Stimulated activated CD4-positive, alpha-beta T cell treated with anti-CD3 and anti-CD28 coated beads, Interleukin-2, amount 100 ng/mL, for 48 hours (primary cell): ENCODE results near the gene ZBTB48.
"Not testable (repeated sequence)": the region's sequence is repeated elsewhere in the genome, so short reads cannot be mapped to it uniquely, and the experiment has no call there.

ENCODE experiments used
- DNase-seq, 2 donors: peaks; one replicate each; pipeline ENCODE4 v3.0.0-alpha.2; 2020

ZBTB48 gene

DNA sequence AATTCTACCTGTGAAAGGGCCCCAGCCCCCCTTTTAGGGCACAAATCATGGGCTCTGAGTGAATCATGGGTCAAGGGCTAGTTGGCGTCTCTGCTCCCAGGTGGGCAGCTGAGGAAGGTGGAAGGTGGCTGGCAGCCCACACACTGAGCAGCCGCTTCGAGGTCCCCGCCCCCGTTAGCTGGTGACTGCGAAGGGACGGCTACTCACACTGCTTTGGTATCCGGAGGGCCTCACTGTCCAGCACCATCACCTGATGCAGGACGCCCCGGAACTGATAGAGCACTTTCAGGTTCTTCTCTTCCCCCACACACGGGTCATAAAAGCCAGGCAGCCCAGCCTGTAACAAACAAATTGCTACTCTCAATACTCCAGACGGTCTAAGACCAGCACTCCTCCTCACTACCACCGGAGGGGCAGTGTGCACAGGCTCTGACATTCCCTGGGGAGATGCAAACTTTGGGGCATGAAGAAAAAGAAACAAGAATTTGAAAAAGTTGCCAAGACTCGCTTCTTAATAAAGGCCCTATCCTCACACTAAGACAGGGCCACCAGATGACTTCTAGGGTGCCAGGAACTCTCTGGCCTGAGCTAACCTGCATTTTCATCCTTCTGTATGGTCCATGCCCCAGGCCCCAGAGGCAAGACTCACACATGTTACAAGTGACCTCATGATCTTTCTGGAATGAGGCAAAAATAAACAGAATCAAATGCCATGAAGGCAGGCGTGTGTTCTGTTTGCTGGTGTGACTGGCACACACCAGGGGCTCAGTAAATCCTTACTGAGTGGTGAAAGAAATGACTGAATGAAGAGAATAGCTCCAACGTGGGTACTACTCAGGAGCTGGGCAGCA lies 56.3 kb downstream of the ZBTB48 start:
- no peak for DNase-seq

- not testable (repeated sequence) for DNase-seq
Measured at GRCh38 chr1:6636778-6637177, 57.0 kb downstream of the ZBTB48 start.

- no peak for DNase-seq
Measured at GRCh38 chr1:6637770-6638169, 58.0 kb downstream of the ZBTB48 start.

GRCh38 chr1:6638226-6638625 lies 58.4 kb downstream of the ZBTB48 start:
- DNase-seq, result no peak
